GM23338 (cell line): ENCODE data around the gene CDCA7L. TPM values are rescaled to one million over a fixed set of nuclear protein-coding genes. Genes with fewer than 3 reads are reported as not detected.
A peak's percentile ranks its signal among the peaks of the same experiment; 100 is the strongest.

Experiments
- ATAC-seq: fragments of 200-7000 bp; cut with Tn5 transposase; 3 replicates; pipeline ENCODE4 v1.9.1; 2020
- DNase-seq: peaks from one replicate; pipeline ENCODE4 v3.0.0-alpha.2; 2015; ENCODE audit warnings: low spot score
- H2AFZ ChIP-seq: fragments of 200-600 bp; sonication (generic); 2 replicates; pipeline ENCODE4 v1.8.0; 2016; ENCODE audit warnings: antibody characterized with exemption, mild to moderate bottlenecking, moderate library complexity
- H3F3A ChIP-seq: fragments of 200-600 bp; sonication (generic); replicated peaks from 2 replicates; pipeline ENCODE4 v1.8.0; 2017; ENCODE audit warnings: antibody characterized with exemption, mixed run types, low read depth
- H3K27ac ChIP-seq: fragments of 200-600 bp; sonication (generic); 2 replicates; pipeline ENCODE4 v1.6.1; 2016; ENCODE audit warnings: low read depth
- H3K27me3 ChIP-seq: fragments of 200-600 bp; sonication (generic); 2 replicates; pipeline ENCODE4 v1.8.0; 2016; ENCODE audit warnings: mild to moderate bottlenecking, mixed run types, moderate library complexity; ENCODE audit not compliant: insufficient read depth
- H3K36me3 ChIP-seq: fragments of 200-600 bp; sonication (generic); 2 replicates; pipeline ENCODE4 v1.8.0; 2016; ENCODE audit warnings: mild to moderate bottlenecking; ENCODE audit not compliant: insufficient read depth
- H3K4me1 ChIP-seq: fragments of 200-600 bp; sonication (generic); 2 replicates; pipeline ENCODE4 v1.8.0; 2016; ENCODE audit warnings: mild to moderate bottlenecking, moderate library complexity; ENCODE audit not compliant: insufficient read depth
- H3K4me2 ChIP-seq: fragments of 200-600 bp; sonication (generic); 2 replicates; pipeline ENCODE4 v1.7.1; 2017; ENCODE audit warnings: mixed run types
- H3K4me3 ChIP-seq: fragments of 200-600 bp; sonication (generic); 2 replicates; pipeline ENCODE4 v1.6.1; 2016; ENCODE audit warnings: mixed run types
- H3K79me2 ChIP-seq: fragments of 200-600 bp; sonication (generic); replicated peaks from 2 replicates; pipeline ENCODE4 v1.8.0; 2017; ENCODE audit warnings: mild to moderate bottlenecking; ENCODE audit not compliant: insufficient read depth
- H3K9me2 ChIP-seq: fragments of 200-600 bp; sonication (generic); 2 replicates; pipeline ENCODE4 v1.8.0; 2017; ENCODE audit not compliant: insufficient read depth
- H4K20me1 ChIP-seq: fragments of 200-600 bp; sonication (generic); replicated peaks from 2 replicates; pipeline ENCODE4 v1.8.0; 2017; ENCODE audit warnings: mild to moderate bottlenecking; ENCODE audit not compliant: insufficient read depth
- H3K27ac Mint-ChIP-seq: 2 replicates; pipeline ENCODE4 v1.8.0; 2020; ENCODE audit warnings: inconsistent platforms, mild to moderate bottlenecking, moderate library complexity, mixed read lengths
- H3K27me3 Mint-ChIP-seq: 3 replicates; pipeline ENCODE4 v1.8.0; 2022; ENCODE audit warnings: low read depth, mild to moderate bottlenecking, moderate library complexity, mixed read lengths, inconsistent platforms; ENCODE audit not compliant: insufficient read depth, poor library complexity
- H3K36me3 Mint-ChIP-seq: 3 replicates; pipeline ENCODE4 v1.8.0; 2021; ENCODE audit warnings: low read depth, mild to moderate bottlenecking, inconsistent platforms, moderate library complexity, mixed read lengths
- H3K4me1 Mint-ChIP-seq: 3 replicates; pipeline ENCODE4 v1.8.0; 2020; ENCODE audit warnings: mild to moderate bottlenecking, inconsistent platforms, mixed read lengths
- H3K4me3 Mint-ChIP-seq: 3 replicates; pipeline ENCODE4 v1.8.0; 2021; ENCODE audit warnings: moderate library complexity, mild to moderate bottlenecking, inconsistent platforms, mixed read lengths
- H3K9me3 Mint-ChIP-seq: 3 replicates; pipeline ENCODE4 v1.8.0; 2020; ENCODE audit warnings: moderate library complexity, mild to moderate bottlenecking, inconsistent platforms, mixed read lengths
- CREB1 ChIP-seq: fragments of 250-450 bp; sonication (Bioruptor Pico); IDR thresholded peaks from 2 replicates; pipeline ENCODE4 v1.5.0; 2020; ENCODE audit warnings: low read depth, mild to moderate bottlenecking, moderate library complexity
- EZH2 ChIP-seq: fragments of 200-600 bp; sonication (generic); IDR thresholded peaks from one replicate; pipeline ENCODE4 v1.8.0; 2017; ENCODE audit warnings: antibody characterized with exemption, mild to moderate bottlenecking, low read depth; ENCODE audit not compliant: unreplicated experiment
- JUNB ChIP-seq: IDR thresholded peaks from one replicate; pipeline ENCODE4 v1.6.1; 2016; ENCODE audit warnings: antibody characterized with exemption; ENCODE audit not compliant: unreplicated experiment
- NANOG ChIP-seq: IDR thresholded peaks from 2 replicates; pipeline ENCODE4 v1.6.1; 2016; ENCODE audit warnings: antibody characterized with exemption, borderline replicate concordance
- POLR2AphosphoS5 ChIP-seq: IDR thresholded peaks from 2 replicates; pipeline ENCODE4 v1.6.1; 2016; ENCODE audit warnings: antibody characterized with exemption, low read depth
- STAT1 ChIP-seq: IDR thresholded peaks from one replicate; pipeline ENCODE4 v1.6.1; 2016; ENCODE audit warnings: antibody characterized with exemption; ENCODE audit not compliant: unreplicated experiment
- ZNF331 ChIP-seq: fragments of 250-450 bp; sonication (Bioruptor Pico); IDR thresholded peaks from 2 replicates; pipeline ENCODE4 v1.5.0; 2020; ENCODE audit warnings: low read depth, mild to moderate bottlenecking, moderate library complexity
- polyA plus RNA-seq: library from polyadenylated mRNA; unstranded; fragments of >200 nt; fragmentation: Nextera tagmentation; extraction: Ambion mirVana; gene quantifications from 2 replicates; pipeline ENCODE4 v1.2.1, GENCODE V29; 2016
- total RNA-seq: library from RNA; depleted of rRNA; stranded (reverse); fragments of >200 nt; shearing (Covaris generic); gene quantifications from 2 replicates; pipeline ENCODE4 v1.2.3, GENCODE V29; 2014
- TF ChIP-seq, protein P1 (sequence below): fragments of 250-450 bp; sonication (Bioruptor Pico); IDR thresholded peaks from 2 replicates; pipeline ENCODE4 v1.5.0; 2020; ENCODE audit warnings: mild to moderate bottlenecking, moderate library complexity
- TF ChIP-seq, protein P2 (sequence below): IDR thresholded peaks from 2 replicates; pipeline ENCODE4 v1.6.1; 2016; ENCODE audit warnings: antibody characterized with exemption

Gene CDCA7L
- total and polyA plus RNA-seq, 2 experiments from 2014 or later = 174 to 187 TPM

DNA sequence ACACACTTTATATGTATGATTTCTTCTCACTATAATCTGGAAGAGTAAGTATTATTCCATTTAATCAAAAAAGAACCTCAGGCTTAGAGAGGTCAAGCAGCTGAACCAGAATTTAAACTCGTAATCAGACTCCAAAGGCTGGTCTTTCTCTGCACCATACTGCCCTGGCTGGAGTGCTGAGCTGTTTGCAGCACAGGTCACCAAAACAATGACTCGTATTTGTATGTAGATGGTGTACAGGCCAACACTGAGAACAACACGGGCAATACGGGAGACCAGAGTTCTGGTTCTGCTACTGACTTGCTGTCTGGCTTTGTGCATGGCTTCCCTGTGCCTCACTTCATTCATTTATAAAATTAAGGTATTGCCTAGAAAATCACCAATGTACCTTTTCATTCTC lies 57.9 kb downstream of the CDCA7L start:
- Histone ChIP-seq H3K4me2 (no peak overlapping the region), H3K27me3 (no peaks in the 10 kb centered on the region), H3K4me3 (no peak overlapping the region), H2AFZ (no peak overlapping the region), H3K9me2 (no peaks in the 10 kb centered on the region), H3K36me3 (no peaks in the 10 kb centered on the region), H4K20me1 (no peaks in the 10 kb centered on the region), H3K79me2 (no peaks in the 10 kb centered on the region), H3F3A (no peaks in the 10 kb centered on the region), H3K4me1 (peaks cover 10% of the 10 kb centered on the region; the same call in 1 of the 2 replicates), H3K27ac (peak overlapping the region; percentile 70; the same call in 1 of the 2 replicates)
- Mint-ChIP-seq H3K4me3 (no peak overlapping the region), H3K27me3 (peaks cover 3% of the 10 kb centered on the region), H3K36me3 (no peaks in the 10 kb centered on the region), H3K9me3 (no peaks in the 10 kb centered on the region), H3K4me1 (peaks cover 13% of the 10 kb centered on the region), H3K27ac (peak overlapping the region; percentile 74)
- TF ChIP-seq CREB1 (no peak), NANOG (no peak), JUNB (no peak), EZH2 (no peak), ZNF331 (no peak), STAT1 (no peak), POLR2AphosphoS5 (no peak)
- TF ChIP-seq, protein P1, sequence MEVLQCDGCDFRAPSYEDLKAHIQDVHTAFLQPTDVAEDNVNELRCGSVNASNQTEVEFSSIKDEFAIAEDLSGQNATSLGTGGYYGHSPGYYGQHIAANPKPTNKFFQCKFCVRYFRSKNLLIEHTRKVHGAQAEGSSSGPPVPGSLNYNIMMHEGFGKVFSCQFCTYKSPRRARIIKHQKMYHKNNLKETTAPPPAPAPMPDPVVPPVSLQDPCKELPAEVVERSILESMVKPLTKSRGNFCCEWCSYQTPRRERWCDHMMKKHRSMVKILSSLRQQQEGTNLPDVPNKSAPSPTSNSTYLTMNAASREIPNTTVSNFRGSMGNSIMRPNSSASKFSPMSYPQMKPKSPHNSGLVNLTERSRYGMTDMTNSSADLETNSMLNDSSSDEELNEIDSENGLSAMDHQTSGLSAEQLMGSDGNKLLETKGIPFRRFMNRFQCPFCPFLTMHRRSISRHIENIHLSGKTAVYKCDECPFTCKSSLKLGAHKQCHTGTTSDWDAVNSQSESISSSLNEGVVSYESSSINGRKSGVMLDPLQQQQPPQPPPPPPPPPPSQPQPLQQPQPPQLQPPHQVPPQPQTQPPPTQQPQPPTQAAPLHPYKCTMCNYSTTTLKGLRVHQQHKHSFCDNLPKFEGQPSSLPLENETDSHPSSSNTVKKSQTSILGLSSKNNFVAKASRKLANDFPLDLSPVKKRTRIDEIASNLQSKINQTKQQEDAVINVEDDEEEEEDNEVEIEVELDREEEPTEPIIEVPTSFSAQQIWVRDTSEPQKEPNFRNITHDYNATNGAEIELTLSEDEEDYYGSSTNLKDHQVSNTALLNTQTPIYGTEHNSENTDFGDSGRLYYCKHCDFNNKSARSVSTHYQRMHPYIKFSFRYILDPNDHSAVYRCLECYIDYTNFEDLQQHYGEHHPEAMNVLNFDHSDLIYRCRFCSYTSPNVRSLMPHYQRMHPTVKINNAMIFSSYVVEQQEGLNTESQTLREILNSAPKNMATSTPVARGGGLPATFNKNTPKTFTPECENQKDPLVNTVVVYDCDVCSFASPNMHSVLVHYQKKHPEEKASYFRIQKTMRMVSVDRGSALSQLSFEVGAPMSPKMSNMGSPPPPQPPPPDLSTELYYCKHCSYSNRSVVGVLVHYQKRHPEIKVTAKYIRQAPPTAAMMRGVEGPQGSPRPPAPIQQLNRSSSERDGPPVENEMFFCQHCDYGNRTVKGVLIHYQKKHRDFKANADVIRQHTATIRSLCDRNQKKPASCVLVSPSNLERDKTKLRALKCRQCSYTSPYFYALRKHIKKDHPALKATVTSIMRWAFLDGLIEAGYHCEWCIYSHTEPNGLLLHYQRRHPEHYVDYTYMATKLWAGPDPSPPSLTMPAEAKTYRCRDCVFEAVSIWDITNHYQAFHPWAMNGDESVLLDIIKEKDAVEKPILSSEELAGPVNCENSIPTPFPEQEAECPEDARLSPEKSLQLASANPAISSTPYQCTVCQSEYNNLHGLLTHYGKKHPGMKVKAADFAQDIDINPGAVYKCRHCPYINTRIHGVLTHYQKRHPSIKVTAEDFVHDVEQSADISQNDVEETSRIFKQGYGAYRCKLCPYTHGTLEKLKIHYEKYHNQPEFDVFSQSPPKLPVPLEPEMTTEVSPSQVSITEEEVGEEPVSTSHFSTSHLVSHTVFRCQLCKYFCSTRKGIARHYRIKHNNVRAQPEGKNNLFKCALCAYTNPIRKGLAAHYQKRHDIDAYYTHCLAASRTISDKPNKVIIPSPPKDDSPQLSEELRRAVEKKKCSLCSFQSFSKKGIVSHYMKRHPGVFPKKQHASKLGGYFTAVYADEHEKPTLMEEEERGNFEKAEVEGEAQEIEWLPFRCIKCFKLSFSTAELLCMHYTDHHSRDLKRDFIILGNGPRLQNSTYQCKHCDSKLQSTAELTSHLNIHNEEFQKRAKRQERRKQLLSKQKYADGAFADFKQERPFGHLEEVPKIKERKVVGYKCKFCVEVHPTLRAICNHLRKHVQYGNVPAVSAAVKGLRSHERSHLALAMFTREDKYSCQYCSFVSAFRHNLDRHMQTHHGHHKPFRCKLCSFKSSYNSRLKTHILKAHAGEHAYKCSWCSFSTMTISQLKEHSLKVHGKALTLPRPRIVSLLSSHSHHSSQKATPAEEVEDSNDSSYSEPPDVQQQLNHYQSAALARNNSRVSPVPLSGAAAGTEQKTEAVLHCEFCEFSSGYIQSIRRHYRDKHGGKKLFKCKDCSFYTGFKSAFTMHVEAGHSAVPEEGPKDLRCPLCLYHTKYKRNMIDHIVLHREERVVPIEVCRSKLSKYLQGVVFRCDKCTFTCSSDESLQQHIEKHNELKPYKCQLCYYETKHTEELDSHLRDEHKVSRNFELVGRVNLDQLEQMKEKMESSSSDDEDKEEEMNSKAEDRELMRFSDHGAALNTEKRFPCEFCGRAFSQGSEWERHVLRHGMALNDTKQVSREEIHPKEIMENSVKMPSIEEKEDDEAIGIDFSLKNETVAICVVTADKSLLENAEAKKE = no peak
- TF ChIP-seq, protein P2, sequence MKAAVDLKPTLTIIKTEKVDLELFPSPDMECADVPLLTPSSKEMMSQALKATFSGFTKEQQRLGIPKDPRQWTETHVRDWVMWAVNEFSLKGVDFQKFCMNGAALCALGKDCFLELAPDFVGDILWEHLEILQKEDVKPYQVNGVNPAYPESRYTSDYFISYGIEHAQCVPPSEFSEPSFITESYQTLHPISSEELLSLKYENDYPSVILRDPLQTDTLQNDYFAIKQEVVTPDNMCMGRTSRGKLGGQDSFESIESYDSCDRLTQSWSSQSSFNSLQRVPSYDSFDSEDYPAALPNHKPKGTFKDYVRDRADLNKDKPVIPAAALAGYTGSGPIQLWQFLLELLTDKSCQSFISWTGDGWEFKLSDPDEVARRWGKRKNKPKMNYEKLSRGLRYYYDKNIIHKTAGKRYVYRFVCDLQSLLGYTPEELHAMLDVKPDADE = no peak
- ATAC-seq (peak; percentile 64), DNase-seq (no peak)
